Heart right ventricle (tissue), 16 donors: ENCODE data around the gene MSLN. TPM values are rescaled to one million over a fixed set of nuclear protein-coding genes. Genes with fewer than 3 reads are reported as not detected.

Experiments
- ATAC-seq, 8 donors: fragments of 200-7000 bp; cut with Tn5 transposase; one replicate each; pipeline ENCODE4 v1.9.1; 2020; ENCODE audit warnings: mild to moderate bottlenecking in 8 of 8, moderate library complexity in 8 of 8, moderate number of reproducible peaks in 1 of 8
- DNase-seq, 2 donors: peaks; one replicate each; pipeline ENCODE4 v3.0.0-alpha.2; 2020
- H3K27ac ChIP-seq, 10 donors: fragments of 200-600 bp; sonication (generic) in 2 of 10; one replicate each; pipeline versions ENCODE4 v1.5.0 to v1.8.0; 2020 to 2022; ENCODE audit warnings: mild to moderate bottlenecking in 3 of 10
- H3K27me3 ChIP-seq, 7 donors: fragments of 200-600 bp; one replicate each; pipeline ENCODE4 v1.8.0; 2021 to 2022; ENCODE audit warnings: mild to moderate bottlenecking in 2 of 7
- H3K36me3 ChIP-seq, 9 donors: fragments of 200-600 bp; sonication (generic) in 1 of 9; one replicate each; pipeline versions ENCODE4 v1.5.0 to v1.8.0; 2020 to 2022; ENCODE audit warnings: mild to moderate bottlenecking in 2 of 9
- H3K4me1 ChIP-seq, 9 donors: fragments of 200-600 bp; sonication (generic) in 1 of 9; one replicate each; pipeline versions ENCODE4 v1.5.0 to v1.8.0; 2020 to 2022; ENCODE audit warnings: mild to moderate bottlenecking in 4 of 9
- H3K4me3 ChIP-seq, 10 donors: fragments of 200-600 bp; sonication (generic) in 2 of 10; one replicate each; pipeline versions ENCODE4 v1.5.0 to v1.8.0; 2020 to 2022; ENCODE audit warnings: mild to moderate bottlenecking in 7 of 10, moderate library complexity in 2 of 10
- H3K9me3 ChIP-seq, 11 donors: fragments of 200-600 bp in 10 of 11; sonication (generic) in 2 of 11; one replicate each; pipeline versions ENCODE4 v1.5.0 to v1.8.0; 2013 to 2022; ENCODE audit warnings: mild to moderate bottlenecking in 2 of 11, control low read depth in 1 of 11, moderate library complexity in 1 of 11
- CTCF ChIP-seq, 9 donors: fragments of 200-600 bp; sonication (generic) in 2 of 9; IDR thresholded peaks; one replicate each; pipeline versions ENCODE4 v1.5.0 to v1.8.0; 2021 to 2022; ENCODE audit warnings: antibody characterized with exemption in 9 of 9, mild to moderate bottlenecking in 5 of 9, moderate library complexity in 1 of 9
- WGBS, 2 donors: extraction: QIAGEN DNeasy Blood & Tissue Kit; methylation state at CpG; one replicate each; pipeline ENCODE4 v1.1.7; 2013; ENCODE audit warnings: inconsistent platforms in 1 of 2; 5-methylcytosine and 5-hydroxymethylcytosine counted together
- intact Hi-C, 10 donors: fragments of 100-400 bp; cut with DNase I; formaldehyde crosslinking; loops; one replicate each; pipeline versions ENCODE4 v1.11.1 to v1.14.2; 2022
- polyA plus RNA-seq, 2 donors: library from polyadenylated mRNA; stranded (reverse); fragments of 200-250 nt; gene quantifications; one replicate each; pipeline ENCODE4 v1.2.3, GENCODE V29; 2013
- total RNA-seq, 10 donors: library from RNA; stranded (reverse); fragmentation: NEBNext Ultra II Directional in 3 of 10; extraction: Animal tissue kit (Norgen Biotek cat#: 25700) in 3 of 10; gene quantifications; one replicate each; pipeline versions ENCODE4 v1.2.1 to v1.2.4, GENCODE V29; 2021 to 2023
- donor health status: Arrhythmogenic right ventricular cardiomyopathy.
- donor health status: ischemic (EF 13 %, LVEDD 7.1; RV severe dilation, severe dysfunction).
- donor health status: healthy with polysubstance abuse.
- donor health status: DM: no; HTN: yes; CAD: no.
- donor health status: DM: no; HTN: no; CAD: no.
- donor health status: ischemic (EF 25% LVEDD 6.9; RV normal size, moderate dysfunction).
- donor health status: ischemic (EF 25% LVEDD 5.7; RV mildly dilated, moderate dysfunction).
- donor health status: healthy.
- donor health status: DM: yes; HTN: yes; CAD: no.
- donor health status: Ischemic cardiomyopathy.
- donor health status: ischemic (EF 35%, LVEDD 5.7; RV mildly dilated, moderate dysfunction).
- donor health status: nonischemic (EF 11% LVEDD 7.7; RV severe dilation, severe dysfunction).
- donor health status: DM: yes; HTN: yes; CAD: no.
- donor health status: PGD.
- donor health status: ischemic (EF 29% LVEDD 5.4; RV normal size, mild dysfunction).
- donor health status: nonischemic (EF 23%, LVEDD 6.1; RV moderate dilation, normal function).

The MSLN gene
- total and polyA plus RNA-seq, 12 donors, result 0.09 to 4.0 (median 0.28) TPM; not detected in 8

- Histone ChIP-seq H3K4me1 (no peaks in the 10 kb centered on the region), H3K27me3 (peaks cover 0 to 7% (median 2%) of the 10 kb centered on the region in 7 donors), H3K4me3 (no peak overlapping the region), H3K36me3 (no peaks in the 10 kb centered on the region), H3K27ac (no peak overlapping the region), H3K9me3 (no peaks in the 10 kb centered on the region)
- ATAC-seq (no peak), DNase-seq (no peak)
- WGBS, 2 donors, result 30 to 50% methylated on average over 17 to 20 of the region's 20 CpGs
- intact Hi-C loops, result no loop called here
- TF ChIP-seq CTCF (IDR thresholded peaks at IDR 0.05), result no peak
Measured at GRCh38 chr16:769184-769784, 8.8 kb downstream of the MSLN start.

GRCh38 chr16:769934-770333, 9.4 kb downstream of the MSLN start:
- H3K27me3 ChIP-seq, result peaks cover 0 to 10% (median 4%) of the 10 kb centered on the region in 7 donors

GRCh38 chr16:770411-770810, 9.9 kb downstream of the MSLN start:
- no peak overlapping the region for H3K4me3 ChIP-seq
- no peaks in the 10 kb centered on the region for H3K4me1 ChIP-seq
- TF ChIP-seq CTCF (IDR thresholded peaks at IDR 0.05), result no peak
- intact Hi-C loops, result no loop called here
- WGBS, 2 donors, result 67 to 82% methylated on average over 5 to 13 of the region's 13 CpGs
- no peaks in the 10 kb centered on the region for H3K36me3 ChIP-seq
- DNase-seq (no peak), ATAC-seq (no peak)
- no peak overlapping the region for H3K27ac ChIP-seq
- H3K27me3 ChIP-seq, result peaks cover 0 to 11% (median 5%) of the 10 kb centered on the region in 7 donors
- H3K9me3 ChIP-seq, result no peaks in the 10 kb centered on the region

More at GRCh38 chr16:769934-770333, 9.4 kb downstream of the MSLN start:
- Histone ChIP-seq H3K27ac (no peak overlapping the region), H3K4me1 (no peaks in the 10 kb centered on the region), H3K4me3 (no peak overlapping the region), H3K9me3 (no peaks in the 10 kb centered on the region), H3K36me3 (no peaks in the 10 kb centered on the region)
- intact Hi-C loops, result no loop called here
- no peak for ATAC-seq
- DNase-seq, result no peak
- TF ChIP-seq CTCF (IDR thresholded peaks at IDR 0.05), result no peak
- 69 to 75% methylated on average over 19 of the region's 19 CpGs for WGBS, 2 donors

- H3K27me3 ChIP-seq, result peaks cover 0 to 25% (median 9%) of the 10 kb centered on the region in 7 donors
- no peak overlapping the region for H3K27ac ChIP-seq
- no peaks in the 10 kb centered on the region for H3K9me3 ChIP-seq
- no peaks in the 10 kb centered on the region for H3K36me3 ChIP-seq
- no peak overlapping the region for H3K4me3 ChIP-seq
- no peak for TF ChIP-seq CTCF (IDR thresholded peaks at IDR 0.05)
- ATAC-seq (no peak), DNase-seq (no peak)
- no peaks in the 10 kb centered on the region for H3K4me1 ChIP-seq
- WGBS, 2 donors, result 89 to 91% methylated on average over 18 of the region's 18 CpGs
- intact Hi-C loops, result no loop called here
Measured at GRCh38 chr16:772959-773358, 12.4 kb downstream of the MSLN start.
